KOPT-K1 (cell line): Measurements from ENCODE around the gene PLD4.

Experiments
- H3K27ac ChIP-seq: fragments of 200-600 bp; sonication (generic); 2 replicates; pipeline ENCODE4 v1.5.1; 2016; ENCODE audit warnings: antibody characterized with exemption, mild to moderate bottlenecking, low read depth, low read length; ENCODE audit not compliant: poor library complexity, severe bottlenecking
- H3K36me3 ChIP-seq: fragments of 200-600 bp; sonication (generic); 2 replicates; pipeline ENCODE4 v1.5.1; 2017; ENCODE audit warnings: antibody characterized with exemption, mild to moderate bottlenecking, low read length, moderate library complexity; ENCODE audit not compliant: insufficient read depth
- H3K9me3 ChIP-seq: fragments of 200-600 bp; sonication (generic); 2 replicates; pipeline ENCODE4 v1.5.1; 2017; ENCODE audit warnings: antibody characterized with exemption, low read length, mild to moderate bottlenecking; ENCODE audit not compliant: insufficient read depth, poor library complexity, severe bottlenecking

Gene PLD4

GRCh38 chr14:104892531-104893434 lies 31.9 kb upstream of the PLD4 start:
- Histone ChIP-seq H3K36me3 (no peaks in the 10 kb centered on the region), H3K27ac (no peak overlapping the region), H3K9me3 (no peaks in the 10 kb centered on the region)

DNA sequence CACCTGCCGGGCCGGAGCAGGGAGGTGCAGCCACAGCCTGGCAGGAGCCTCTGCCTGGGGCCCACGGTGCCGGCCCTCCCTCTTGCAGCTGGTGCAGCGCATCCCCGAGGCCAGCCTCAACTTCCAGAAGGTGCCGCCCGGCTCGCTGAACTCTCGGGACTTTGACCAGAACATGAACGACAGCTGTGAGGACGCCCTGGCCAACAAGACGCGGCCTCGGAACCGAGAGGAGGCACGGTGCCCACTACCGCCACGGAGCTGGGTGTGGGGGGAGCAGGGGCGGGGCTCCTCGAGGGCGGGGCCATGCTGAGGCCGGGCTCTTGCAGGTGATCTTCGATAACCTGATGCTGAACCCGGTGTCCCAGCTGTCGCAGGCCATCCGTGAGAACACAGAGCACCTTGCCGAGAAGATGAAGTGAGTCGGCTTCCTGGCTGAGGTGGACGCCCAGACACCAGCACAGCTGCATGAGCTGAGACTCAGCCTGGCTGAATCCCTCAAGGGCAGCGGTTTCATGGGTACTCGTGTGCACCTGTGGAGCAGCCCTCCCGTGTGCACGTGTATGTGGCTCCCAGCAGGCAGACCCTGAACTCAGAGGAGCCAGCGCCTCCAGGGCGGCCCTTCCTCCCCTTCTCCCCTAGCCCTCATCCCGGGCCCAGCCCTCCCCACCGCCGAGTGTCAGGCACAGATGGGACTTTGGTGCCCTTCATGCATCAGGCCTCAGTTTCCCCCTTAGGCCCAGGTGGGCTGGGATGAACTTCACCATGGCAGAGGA lies 31.1 kb upstream of the PLD4 start:
- Histone ChIP-seq H3K27ac (no peak overlapping the region), H3K36me3 (no peaks in the 10 kb centered on the region), H3K9me3 (no peaks in the 10 kb centered on the region)

DNA sequence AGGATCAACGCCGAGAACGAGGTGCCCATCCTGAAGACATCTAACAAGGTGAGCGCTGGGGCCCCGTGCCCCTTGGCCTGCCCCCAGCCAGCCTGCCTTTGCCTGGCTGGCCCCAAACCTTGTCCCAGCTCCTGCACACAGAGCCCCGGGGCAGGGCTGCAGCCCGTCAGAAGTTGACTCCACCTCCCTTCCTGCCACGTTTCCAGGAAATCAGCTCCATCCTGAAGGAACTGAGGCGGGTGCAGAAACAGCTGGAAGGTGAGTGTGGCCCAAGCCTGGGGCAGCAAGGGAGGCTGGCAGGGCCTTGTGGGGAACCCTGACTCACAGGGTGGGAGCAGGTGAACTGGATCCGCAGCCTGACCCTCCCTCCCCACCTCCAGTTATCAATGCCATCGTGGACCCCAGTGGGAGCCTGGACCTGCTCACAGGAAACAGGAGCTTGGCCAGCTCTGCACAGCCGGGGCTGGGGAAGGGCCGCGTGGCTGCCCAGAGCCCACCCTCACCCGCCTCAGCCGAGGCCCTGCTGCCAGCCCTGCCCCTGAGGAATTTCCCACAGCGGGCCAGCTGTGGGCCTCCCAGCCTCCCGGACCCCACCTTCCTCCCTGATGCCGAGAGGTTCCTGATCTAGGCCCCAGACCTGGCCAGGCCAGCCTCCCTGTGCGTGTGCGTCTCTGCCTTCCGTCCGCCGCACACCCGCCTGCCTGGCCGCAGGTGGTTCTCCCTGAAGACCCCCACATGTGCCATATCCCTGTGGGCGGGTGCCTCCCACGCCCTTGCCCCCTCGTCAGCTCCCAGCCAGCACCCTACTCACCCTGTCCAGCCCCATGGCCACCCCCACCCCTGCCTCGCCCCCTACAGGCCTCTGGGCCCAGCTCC lies 30.1 kb upstream of the PLD4 start:
- H3K9me3 ChIP-seq = no peaks in the 10 kb centered on the region
- H3K36me3 ChIP-seq = no peaks in the 10 kb centered on the region
- no peak overlapping the region for H3K27ac ChIP-seq

DNA sequence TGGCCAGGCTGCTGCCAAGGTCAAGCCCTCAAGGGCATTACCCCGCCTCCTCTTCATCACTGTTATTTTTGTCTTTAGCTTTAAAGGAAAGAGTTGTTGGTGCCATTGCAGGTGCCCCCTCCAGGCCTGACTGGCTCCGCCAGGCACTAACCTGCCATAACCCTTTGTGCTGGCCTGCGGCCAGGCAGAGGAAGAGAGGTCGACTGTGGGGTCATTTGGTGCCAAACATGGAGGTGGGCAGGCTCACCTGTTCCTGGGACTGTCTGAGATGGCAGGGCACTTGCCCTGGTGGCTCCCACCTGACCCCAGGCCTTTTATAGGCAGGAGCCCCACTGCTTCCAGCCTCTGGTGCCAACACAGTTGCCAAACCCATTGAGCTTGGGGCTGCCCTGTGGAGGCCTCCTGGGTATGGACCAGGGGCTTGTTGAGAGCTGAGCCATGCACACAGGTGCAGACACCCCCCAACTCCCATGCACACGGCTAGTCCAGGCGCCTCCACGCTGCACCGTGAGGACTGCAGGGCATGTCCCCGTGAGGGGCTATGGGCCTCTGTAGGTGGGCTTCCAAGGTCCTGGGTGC lies 29.4 kb upstream of the PLD4 start:
- Histone ChIP-seq H3K27ac (no peak overlapping the region), H3K9me3 (no peaks in the 10 kb centered on the region), H3K36me3 (no peaks in the 10 kb centered on the region)

DNA sequence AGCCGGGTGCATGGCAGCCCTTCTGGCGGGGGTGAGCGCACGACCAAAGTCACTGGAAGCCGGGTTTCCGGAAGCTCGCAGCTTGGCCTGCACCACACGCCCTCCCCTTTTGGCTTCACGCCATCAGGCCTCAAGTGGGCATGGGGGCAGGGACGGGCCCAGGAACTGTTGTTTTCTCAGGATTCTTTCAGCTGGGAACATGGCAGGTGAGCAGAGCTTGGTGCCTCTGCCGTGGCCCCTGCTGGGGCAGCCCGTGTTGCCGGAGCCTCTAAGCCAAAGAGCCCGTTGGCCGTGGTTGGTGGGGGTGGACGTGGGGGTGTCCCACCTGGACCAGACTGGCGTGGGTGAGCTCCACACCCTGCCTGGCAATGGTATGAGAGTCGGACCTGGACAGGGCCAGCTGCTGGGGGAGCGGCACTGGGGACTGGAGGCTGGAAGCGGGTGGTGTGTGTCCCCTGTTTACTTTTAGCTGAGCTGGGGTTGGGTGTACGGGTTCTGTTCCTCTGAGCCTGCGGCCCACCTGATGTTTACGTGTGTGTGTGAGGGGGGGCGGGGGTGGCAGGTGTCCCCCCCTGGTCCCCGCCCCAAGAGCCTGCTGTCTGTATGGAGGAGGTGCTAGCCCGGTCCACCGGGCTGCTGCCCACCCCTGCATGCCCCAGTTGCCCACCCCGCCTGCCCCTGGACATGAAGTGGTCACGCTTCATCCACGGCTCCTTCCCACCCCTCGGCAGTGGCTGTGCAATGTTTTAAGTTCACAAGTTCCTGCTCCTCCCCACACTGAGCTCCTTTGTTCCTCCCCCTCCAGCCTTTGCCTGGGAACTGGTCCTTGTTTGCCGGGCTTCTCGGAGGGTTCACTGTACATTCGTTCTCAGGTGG lies 28.7 kb upstream of the PLD4 start:
- Histone ChIP-seq H3K27ac (no peak overlapping the region), H3K9me3 (no peaks in the 10 kb centered on the region), H3K36me3 (no peaks in the 10 kb centered on the region)

GRCh38 chr14:104897330-104898194 lies 27.1 kb upstream of the PLD4 start:
- no peaks in the 10 kb centered on the region for H3K36me3 ChIP-seq
- no peaks in the 10 kb centered on the region for H3K9me3 ChIP-seq
- H3K27ac ChIP-seq = no peak overlapping the region

GRCh38 chr14:104898195-104898558 lies 26.5 kb upstream of the PLD4 start:
- no peaks in the 10 kb centered on the region for H3K9me3 ChIP-seq
- H3K36me3 ChIP-seq = no peaks in the 10 kb centered on the region
- H3K27ac ChIP-seq = no peak overlapping the region

- Histone ChIP-seq H3K27ac (no peak overlapping the region), H3K9me3 (no peaks in the 10 kb centered on the region), H3K36me3 (no peaks in the 10 kb centered on the region)
These were observed 25.7 kb upstream of the PLD4 start for GRCh38 chr14:104898870-104899510.

GRCh38 chr14:104899781-104900180 lies 24.9 kb upstream of the PLD4 start:
- Histone ChIP-seq H3K27ac (no peak overlapping the region), H3K9me3 (no peaks in the 10 kb centered on the region), H3K36me3 (no peaks in the 10 kb centered on the region)

DNA sequence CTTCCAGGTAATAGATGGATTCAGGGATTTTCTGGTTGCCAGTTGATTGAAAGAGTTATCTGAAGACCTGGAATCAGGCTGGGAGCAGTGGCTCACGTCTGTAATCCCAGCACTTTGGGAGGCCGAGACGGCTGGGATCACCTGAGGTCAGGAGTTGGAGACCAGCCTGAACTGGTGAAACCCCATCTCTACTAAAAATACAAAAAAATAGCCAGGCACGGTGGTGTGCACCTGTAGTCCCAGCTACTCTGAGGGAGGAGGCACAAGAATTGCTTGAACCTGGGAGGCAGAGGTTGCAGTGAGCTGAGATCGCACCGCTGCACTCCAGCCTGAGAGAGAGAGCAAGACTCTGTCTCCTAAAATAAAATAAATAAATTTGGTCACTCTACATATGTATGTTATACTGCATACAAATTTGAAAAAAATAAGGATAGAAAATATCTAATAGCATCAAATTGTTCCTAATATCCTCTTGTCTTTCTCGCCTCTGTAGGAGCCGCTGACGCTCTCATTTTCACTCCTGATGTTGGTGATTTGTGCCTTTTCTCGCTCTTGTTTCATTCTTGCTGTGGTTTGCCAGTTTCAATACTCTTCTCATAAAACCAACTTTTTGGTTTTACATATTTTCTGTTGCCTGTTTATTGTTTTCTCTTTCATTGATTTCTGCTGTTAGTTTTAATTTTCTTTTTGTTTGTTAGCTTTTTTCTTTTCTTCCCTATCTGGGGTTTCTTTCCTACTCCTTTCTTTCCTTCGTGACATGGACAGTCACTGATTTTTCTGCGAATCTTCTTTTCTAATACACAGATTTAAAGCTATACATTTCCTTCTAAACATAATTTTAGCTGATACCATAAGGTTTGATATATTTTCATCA lies 23.8 kb upstream of the PLD4 start:
- H3K27ac ChIP-seq = no peak overlapping the region
- no peaks in the 10 kb centered on the region for H3K9me3 ChIP-seq

GRCh38 chr14:104903990-104904389 lies 20.7 kb upstream of the PLD4 start:
- H3K9me3 ChIP-seq = peaks cover 7% of the 10 kb centered on the region
- no peak overlapping the region for H3K27ac ChIP-seq
- no peaks in the 10 kb centered on the region for H3K36me3 ChIP-seq

More for the DNA sequence above, 23.8 kb upstream of the PLD4 start:
- H3K36me3 ChIP-seq = no peaks in the 10 kb centered on the region
